Measurements from ENCODE around the gene RPRML. TPM values are rescaled to one million over a fixed set of nuclear protein-coding genes. Genes with fewer than 3 reads are reported as not detected.

RPRML gene
- total and polyA plus RNA-seq, 7 donors, result 0.32 to 1.4 (median 0.71) TPM; not detected in 4

DNA sequence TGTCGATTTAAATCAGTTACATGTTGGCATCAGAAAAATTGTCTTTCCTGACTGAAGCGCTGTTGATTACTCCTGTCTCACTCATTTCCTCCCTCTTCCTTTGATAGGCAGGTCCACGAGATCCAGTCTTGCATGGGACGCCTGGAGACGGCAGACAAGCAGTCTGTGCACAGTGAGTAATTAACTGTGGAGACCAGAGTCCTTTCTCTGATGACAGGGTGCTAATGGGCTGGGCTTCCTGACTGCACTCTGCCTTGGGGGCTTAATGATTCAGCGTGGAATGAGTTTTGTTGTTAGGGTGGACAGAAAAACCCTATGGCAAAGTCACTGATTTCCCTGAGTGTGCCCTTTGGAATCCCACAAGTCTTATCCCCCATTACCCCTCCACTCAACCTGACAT, 49.6 kb downstream of the RPRML start:
- H3K36me3 ChIP-seq, result peaks cover 18 to 52% (median 36%) of the 10 kb centered on the region in 4 donors
- peaks cover 0 to 32% (median 17%) of the 10 kb centered on the region in 4 donors for H3K4me1 ChIP-seq
- TF ChIP-seq EP300 (IDR thresholded peaks at IDR 0.05) (no peak), POLR2A (IDR thresholded peaks at IDR 0.05) (no peak), POLR2AphosphoS5 (IDR thresholded peaks at IDR 0.05) (no peak)
- TF ChIP-seq, protein P1, sequence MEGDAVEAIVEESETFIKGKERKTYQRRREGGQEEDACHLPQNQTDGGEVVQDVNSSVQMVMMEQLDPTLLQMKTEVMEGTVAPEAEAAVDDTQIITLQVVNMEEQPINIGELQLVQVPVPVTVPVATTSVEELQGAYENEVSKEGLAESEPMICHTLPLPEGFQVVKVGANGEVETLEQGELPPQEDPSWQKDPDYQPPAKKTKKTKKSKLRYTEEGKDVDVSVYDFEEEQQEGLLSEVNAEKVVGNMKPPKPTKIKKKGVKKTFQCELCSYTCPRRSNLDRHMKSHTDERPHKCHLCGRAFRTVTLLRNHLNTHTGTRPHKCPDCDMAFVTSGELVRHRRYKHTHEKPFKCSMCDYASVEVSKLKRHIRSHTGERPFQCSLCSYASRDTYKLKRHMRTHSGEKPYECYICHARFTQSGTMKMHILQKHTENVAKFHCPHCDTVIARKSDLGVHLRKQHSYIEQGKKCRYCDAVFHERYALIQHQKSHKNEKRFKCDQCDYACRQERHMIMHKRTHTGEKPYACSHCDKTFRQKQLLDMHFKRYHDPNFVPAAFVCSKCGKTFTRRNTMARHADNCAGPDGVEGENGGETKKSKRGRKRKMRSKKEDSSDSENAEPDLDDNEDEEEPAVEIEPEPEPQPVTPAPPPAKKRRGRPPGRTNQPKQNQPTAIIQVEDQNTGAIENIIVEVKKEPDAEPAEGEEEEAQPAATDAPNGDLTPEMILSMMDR (IDR thresholded peaks at IDR 0.05), result no peak
- no peak overlapping the region for H3K27ac ChIP-seq
- WGBS, 2 donors, result 75 to 79% methylated on average over 6 of the region's 6 CpGs
- intact Hi-C loops (cut with DNase I), result no loop called here
- H3K9me3 ChIP-seq, result no peaks in the 10 kb centered on the region
- H3K27me3 ChIP-seq, result no peaks in the 10 kb centered on the region
- no peak overlapping the region for H3K4me3 ChIP-seq
- DNase-seq, result no peak

DNA sequence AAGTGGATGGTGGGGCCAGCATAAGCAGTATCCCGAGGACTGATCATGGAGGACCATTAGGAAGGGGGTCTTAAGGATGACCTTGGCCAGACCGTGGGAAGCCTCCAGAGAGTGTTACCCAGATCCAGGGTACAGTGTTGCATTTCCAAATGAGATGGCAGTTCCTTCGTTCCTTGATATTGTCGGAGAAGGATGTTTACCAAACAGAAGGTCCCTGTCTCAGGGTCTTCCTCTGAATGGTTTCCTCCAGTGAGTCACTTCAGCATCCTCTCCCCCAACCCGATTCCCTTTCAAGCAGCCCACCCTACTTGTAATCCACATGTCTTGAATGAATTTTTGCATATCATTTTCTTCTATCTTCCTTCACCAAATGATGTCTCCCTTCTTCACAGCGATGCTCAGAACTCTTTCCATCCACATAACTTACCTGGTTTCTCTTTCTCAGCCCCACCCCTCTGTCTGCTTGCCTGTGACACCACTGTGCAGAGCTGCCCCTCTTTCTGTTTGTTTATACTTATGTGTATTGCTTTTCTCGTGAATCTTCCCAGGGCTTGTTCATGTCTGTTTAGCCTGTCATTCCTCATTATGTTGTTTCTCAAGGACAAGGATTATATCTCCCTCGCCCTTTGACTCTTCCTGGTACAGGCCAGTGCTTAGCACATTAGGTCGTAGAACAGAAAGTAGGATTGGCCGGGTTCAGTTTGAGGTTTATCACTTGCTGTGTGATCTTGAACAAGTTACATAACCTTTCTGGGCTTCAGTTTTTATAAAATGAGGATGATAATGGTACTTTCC, 50.4 kb downstream of the RPRML start:
- H3K4me1 ChIP-seq, result peaks cover 0 to 40% (median 24%) of the 10 kb centered on the region in 4 donors
- 71 to 86% methylated on average over 10 of the region's 10 CpGs for WGBS, 2 donors
- intact Hi-C loops (cut with DNase I), result no loop called here

More for the DNA sequence above, 50.4 kb downstream of the RPRML start:
- DNase-seq, result no peak
- Histone ChIP-seq H3K27me3 (no peaks in the 10 kb centered on the region), H3K4me3 (no peak overlapping the region), H3K36me3 (peaks cover 14 to 44% (median 29%) of the 10 kb centered on the region in 4 donors), H3K9me3 (no peaks in the 10 kb centered on the region), H3K27ac (no peak overlapping the region)
- no peak for TF ChIP-seq EP300 (IDR thresholded peaks at IDR 0.05)

Small RNAs within 50 kb of the gene (small RNA-seq; reads per million reads assigned to genes)
- gene MIR5089, result 0 reads per million in 3 donors

Other genes with a start within 250 kb of the RPRML start
- gene WNT3, start 160.6 kb downstream of the RPRML start, total RNA-seq, result under 1 TPM in 3 of 4 donors, not detected in 1; 0.49 to 0.71 (median 0.54) TPM
- under 1 TPM; under 0.01 to 0.57 (median 0.23) TPM for gene WNT3, start 160.6 kb downstream of the RPRML start, polyA plus RNA-seq
- gene WNT9B, start 127.7 kb downstream of the RPRML start, total RNA-seq, result not detected
- gene WNT9B, start 127.7 kb downstream of the RPRML start, polyA plus RNA-seq, result under 1 TPM in 1 of 3 donors, not detected in 2; 0.03 TPM
- gene GOSR2, start 56.1 kb downstream of the RPRML start, total RNA-seq, result 10 to 100 TPM; 35.0 to 47.0 (median 41.5) TPM
- 10 to 100 TPM; 21.6 to 30.9 (median 29.8) TPM for gene GOSR2, start 56.1 kb downstream of the RPRML start, polyA plus RNA-seq
- 10 to 100 TPM; 41.0 to 61.4 (median 56.2) TPM for gene CDC27, start 210.0 kb upstream of the RPRML start, total RNA-seq
- gene CDC27, start 210.0 kb upstream of the RPRML start, polyA plus RNA-seq, result 10 to 100 TPM in 2 of 3 donors, 1 to 10 TPM in 1; 7.2 to 25.9 (median 17.3) TPM
- 1 to 10 TPM in 1 of 4 donors, not detected in 3; 1.1 TPM for gene MYL4, start 230.1 kb upstream of the RPRML start, total RNA-seq
- gene MYL4, start 230.1 kb upstream of the RPRML start, polyA plus RNA-seq, result 1 to 10 TPM in 1 of 3 donors, under 1 TPM in 1, not detected in 1; 0.31 to 2.8 TPM